ENCODE results near the gene CLASP2. TPM values are rescaled to one million over a fixed set of nuclear protein-coding genes. Genes with fewer than 3 reads are reported as not detected.

CLASP2 gene
- total and polyA plus RNA-seq, 8 donors, result 48.4 to 73.3 (median 61.6) TPM

GRCh38 chr3:33699275-33699674 is 18.8 kb downstream of the CLASP2 start:
- no peaks in the 10 kb centered on the region for H3K4me1 ChIP-seq
- DNase-seq (no peak), ATAC-seq (no peak)
- peaks cover 0 to 26% of the 10 kb centered on the region in 2 donors for H3K9me3 ChIP-seq
- intact Hi-C loops (cut with DNase I), result no loop called here
- no peak overlapping the region for H3K27ac ChIP-seq
- no peaks in the 10 kb centered on the region for H3K27me3 ChIP-seq
- no peak overlapping the region for H3K4me3 ChIP-seq
- H3K36me3 ChIP-seq, result no peaks in the 10 kb centered on the region
- no peak for TF ChIP-seq CTCF (IDR thresholded peaks at IDR 0.05)

GRCh38 chr3:33694944-33695343 is 23.1 kb downstream of the CLASP2 start:
- Histone ChIP-seq H3K27ac (no peak overlapping the region), H3K4me3 (no peak overlapping the region), H3K4me1 (no peaks in the 10 kb centered on the region), H3K9me3 (peaks cover 0 to 6% of the 10 kb centered on the region in 2 donors), H3K27me3 (no peaks in the 10 kb centered on the region), H3K36me3 (no peaks in the 10 kb centered on the region)
- ATAC-seq (no peak), DNase-seq (no peak)
- intact Hi-C loops (cut with DNase I), result no loop called here
- TF ChIP-seq CTCF (IDR thresholded peaks at IDR 0.05), result no peak

- no peaks in the 10 kb centered on the region for H3K36me3 ChIP-seq
- H3K9me3 ChIP-seq, result no peaks in the 10 kb centered on the region
- DNase-seq, result no peak
- intact Hi-C loops (cut with DNase I), result no loop called here
- H3K4me3 ChIP-seq, result no peak overlapping the region
- ATAC-seq, result no peak
- H3K27me3 ChIP-seq, result no peaks in the 10 kb centered on the region
- no peak overlapping the region for H3K27ac ChIP-seq
- H3K4me1 ChIP-seq, result no peaks in the 10 kb centered on the region
- TF ChIP-seq CTCF (IDR thresholded peaks at IDR 0.05), result no peak
These were observed 27.7 kb downstream of the CLASP2 start for GRCh38 chr3:33690341-33690740.

GRCh38 chr3:33687406-33688010 is 30.5 kb downstream of the CLASP2 start:
- no peaks in the 10 kb centered on the region for H3K9me3 ChIP-seq
- intact Hi-C loops (cut with DNase I), result no loop called here
- H3K27me3 ChIP-seq, result no peaks in the 10 kb centered on the region
- H3K36me3 ChIP-seq, result peaks cover 0 to 12% of the 10 kb centered on the region in 2 donors
- TF ChIP-seq CTCF (IDR thresholded peaks at IDR 0.05), result no peak
- no peaks in the 10 kb centered on the region for H3K4me1 ChIP-seq
- no peak overlapping the region for H3K27ac ChIP-seq
- DNase-seq (no peak), ATAC-seq (no peak)
- no peak overlapping the region for H3K4me3 ChIP-seq

- Histone ChIP-seq H3K9me3 (peaks cover 0 to 7% of the 10 kb centered on the region in 2 donors), H3K4me1 (no peaks in the 10 kb centered on the region), H3K27ac (no peak overlapping the region), H3K36me3 (peaks cover 0 to 25% of the 10 kb centered on the region in 2 donors), H3K4me3 (no peak overlapping the region), H3K27me3 (no peaks in the 10 kb centered on the region)
- no peak for ATAC-seq
- no peak for DNase-seq
- intact Hi-C loops (cut with DNase I), result no loop called here
- no peak for TF ChIP-seq CTCF (IDR thresholded peaks at IDR 0.05)
These were observed 35.3 kb downstream of the CLASP2 start for GRCh38 chr3:33682770-33683169.
